GM12878 (cell line): ENCODE measurements around the gene RPE65. TPM values are rescaled to one million over a fixed set of nuclear protein-coding genes. Genes with fewer than 3 reads are reported as not detected.

ENCODE experiments used
- ATAC-seq: fragments of 200-7000 bp; cut with Tn5 transposase; 3 replicates; pipeline ENCODE4 v1.9.1; 2020; ENCODE audit warnings: mild to moderate bottlenecking, moderate library complexity
- BruUV-seq: library from RNA; stranded (reverse); fragments of 400-500 nt; replicated peaks from 2 replicates; lab custom pipeline; 2021; lab: Mats Ljungman, UMichigan
- CTCF ChIA-PET: fragments of 300-600 bp; sonication (Branson Sonifier 250); formaldehyde crosslinking; extraction: SDS; loops from one replicate; lab custom pipeline; 2021; ENCODE audit warnings: inconsistent platforms; lab: Yijun Ruan, JAX
- POLR2A ChIA-PET: fragments of 350-600 bp; formaldehyde crosslinking; extraction: SDS; loops from one replicate; lab custom pipeline; 2021; ENCODE audit warnings: inconsistent platforms; lab: Charles Lee
- RAD21 ChIA-PET: fragments of 300-600 bp; sonication (Branson Sonifier 250); formaldehyde crosslinking; loops from one replicate; lab custom pipeline; 2023; ENCODE audit warnings: antibody characterized with exemption; ENCODE audit not compliant: unreplicated experiment; lab: Charles Lee
- SMC1A ChIA-PET: fragments of 300-600 bp; sonication (Branson Sonifier 250); formaldehyde crosslinking; loops from one replicate; lab custom pipeline; 2023; ENCODE audit not compliant: unreplicated experiment, uncharacterized antibody; lab: Charles Lee
- DNase-seq: peaks from one replicate; pipeline ENCODE4 v3.0.0-alpha.2; 2011; ENCODE audit warnings: low read depth, low spot score
- FAIRE-seq: peaks from 3 replicates; lab custom pipeline; 2011; peaks lifted over from hg19 to GRCh38; lab: Jason Lieb, UNC
- H2AFZ ChIP-seq: 2 replicates; pipeline ENCODE4 v1.6.0; 2011; ENCODE audit warnings: low read depth, low read length, control low read depth; ENCODE audit not compliant: control insufficient read depth
- H3K27ac ChIP-seq: 2 replicates; pipeline ENCODE4 v1.5.1; 2011; ENCODE audit warnings: control low read depth; ENCODE audit not compliant: control insufficient read depth, insufficient read depth
- H3K27me3 ChIP-seq, 2 experiments: replicated peaks in 1 of 2; 2 replicates each; pipeline versions ENCODE4 v1.6.0 to v1.6.1; 2011; ENCODE audit warnings: low read length in 1 of 2; ENCODE audit not compliant: control insufficient read depth in 2 of 2, insufficient read depth in 2 of 2
- H3K36me3 ChIP-seq, 2 experiments: 2 replicates each; pipeline ENCODE4 v1.5.1; 2011; ENCODE audit warnings: low read length in 1 of 2; ENCODE audit not compliant: control insufficient read depth in 2 of 2, insufficient read depth in 2 of 2
- H3K4me1 ChIP-seq: 2 replicates; pipeline ENCODE4 v1.6.1; 2011; ENCODE audit warnings: mild to moderate bottlenecking, low read length, moderate library complexity, mixed read lengths; ENCODE audit not compliant: control insufficient read depth, insufficient read depth
- H3K4me2 ChIP-seq: 2 replicates; pipeline ENCODE4 v1.6.0; 2011; ENCODE audit warnings: control low read depth; ENCODE audit not compliant: control insufficient read depth, insufficient read depth
- H3K4me3 ChIP-seq: fragments of 200-600 bp; sonication (generic); 2 replicates; pipeline ENCODE4 v1.5.1; 2016
- H3K79me2 ChIP-seq: 2 replicates; pipeline ENCODE4 v1.6.0; 2011; ENCODE audit warnings: low read length; ENCODE audit not compliant: control insufficient read depth, insufficient read depth
- H3K9ac ChIP-seq: 2 replicates; pipeline ENCODE4 v1.8.0; 2011; ENCODE audit warnings: low read length, control low read depth, mixed read lengths; ENCODE audit not compliant: control insufficient read depth, insufficient read depth
- H3K9me3 ChIP-seq: replicated peaks from 3 replicates; pipeline ENCODE4 v1.5.1; 2011; ENCODE audit warnings: mild to moderate bottlenecking, low read length; ENCODE audit not compliant: control insufficient read depth, insufficient read depth
- H4K20me1 ChIP-seq: 2 replicates; pipeline ENCODE4 v1.6.0; 2011; ENCODE audit not compliant: control insufficient read depth, insufficient read depth
- CHD2 ChIP-seq: IDR thresholded peaks from 2 replicates; pipeline ENCODE4 v1.6.1; 2011; ENCODE audit warnings: low read depth, low read length, improper control_type of control experiment, borderline replicate concordance
- ELK1 ChIP-seq: IDR thresholded peaks from 2 replicates; pipeline ENCODE4 v1.6.1; 2012; ENCODE audit warnings: low read depth, low read length, improper control_type of control experiment
- NKRF ChIP-seq: fragments of 450-650 bp; conservative IDR thresholded peaks from 2 replicates; pipeline ENCODE4 v1.6.1; 2017; ENCODE audit warnings: mild to moderate bottlenecking, moderate library complexity
- ZNF217 ChIP-seq: fragments of 450-650 bp; IDR thresholded peaks from 2 replicates; pipeline ENCODE4 v1.6.1; 2017; ENCODE audit warnings: antibody characterized with exemption, mild to moderate bottlenecking
- WGBS: methylation state at CpG from one replicate; pipeline ENCODE4 v1.1.6; 2016; ENCODE audit warnings: low lambda C conversion rate; ENCODE audit not compliant: insufficient replicate concordance, insufficient coverage; ENCODE audit errors: missing lambda C conversion rate; 5-methylcytosine and 5-hydroxymethylcytosine counted together
- in situ Hi-C: fragments of 300-500 bp; cut with MboI; formaldehyde crosslinking; loops from 9 replicates; pipeline ENCODE4 v1.14.3; 2018; ENCODE audit warnings: mixed read lengths
- intact Hi-C: fragments of 100-400 bp; cut with micrococcal nuclease; formaldehyde crosslinking; loops from one replicate; pipeline ENCODE4 v1.14.2; 2022; ENCODE audit not compliant: unreplicated experiment
- polyA plus RNA-seq, 11 experiments: library from polyadenylated mRNA; depleted of rRNA in 4 of 11; unstranded in 6 of 11; stranded (reverse) in 5 of 11; fragments of >200 nt; fragmentation: Nextera tagmentation in 4 of 11; fragmentation: Illumina TruSeq in 1 of 11; extraction: Ambion mirVana in 4 of 11; extraction: Trizol in 1 of 11; gene quantifications; 1 replicate in 1 of 11; 2 replicates in 10 of 11; pipeline versions ENCODE4 v1.2.1 to v1.2.3, GENCODE V29; 2011 to 2016; ENCODE audit warnings: inconsistent platforms in 2 of 11, missing spikeins in 2 of 11, low read depth in 1 of 11
- total RNA-seq, 4 experiments: library from RNA; depleted of rRNA in 3 of 4; stranded (reverse); fragments of >200 nt in 3 of 4; fragmentation: Illumina TruSeq in 1 of 4; extraction: Trizol in 1 of 4; gene quantifications; 2 replicates each; pipeline versions ENCODE4 v1.2.1 to v1.2.3, GENCODE V29; 2013 to 2021
- TF ChIP-seq, protein P1 (sequence below), 3 experiments: IDR thresholded peaks in 2 of 3; conservative IDR thresholded peaks in 1 of 3; 2 replicates each; pipeline ENCODE4 v1.5.1; 2011; ENCODE audit warnings: low read depth in 3 of 3, low read length in 3 of 3, mild to moderate bottlenecking in 3 of 3, control low read depth in 2 of 3, moderate library complexity in 2 of 3, inconsistent platforms in 1 of 3, mixed read lengths in 1 of 3; ENCODE audit not compliant: control insufficient read depth in 2 of 3, insufficient read depth in 1 of 3; ENCODE audit errors: extremely low read depth in 1 of 3
- TF ChIP-seq, protein P2 (sequence below): fragments of 450-650 bp; IDR thresholded peaks from 2 replicates; pipeline ENCODE4 v1.6.1; 2017; ENCODE audit warnings: antibody characterized with exemption, mild to moderate bottlenecking, moderate library complexity

RPE65 gene
- total and polyA plus RNA-seq, 10 of the 15 experiments (the other 5 are each of a cell fraction or from before 2014, with no cell fraction given) = not detected

DNA sequence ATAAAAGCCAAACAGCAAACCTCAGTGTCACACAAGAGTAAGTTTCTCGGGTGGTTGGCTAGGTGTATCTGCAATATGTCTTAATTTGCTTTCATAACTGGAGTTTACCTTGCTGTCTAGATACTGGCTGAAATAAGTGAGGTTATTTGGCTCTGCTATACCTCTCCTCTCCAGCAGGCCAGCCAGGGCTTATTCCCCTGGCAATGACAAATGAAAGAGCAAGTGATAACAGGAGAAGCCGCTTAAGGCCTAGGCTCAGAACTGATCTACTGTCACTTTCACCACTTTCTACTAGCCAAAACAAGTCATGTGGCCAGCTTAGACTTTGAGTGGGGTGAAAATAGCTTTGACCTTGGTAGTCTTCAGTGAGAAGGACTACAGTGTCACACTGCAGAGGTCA is 4.8 kb upstream of the RPE65 start:
- H3K4me1 ChIP-seq = no peaks in the 10 kb centered on the region
- H3K4me2 ChIP-seq = no peak overlapping the region
- ChIA-PET RAD21 (no interaction called here), POLR2A (no interaction called here), CTCF (no interaction called here), SMC1A (no interaction called here)
- TF ChIP-seq ZNF217 (no peak), ELK1 (no peak), NKRF (no peak), CHD2 (no peak)
- TF ChIP-seq, protein P1, sequence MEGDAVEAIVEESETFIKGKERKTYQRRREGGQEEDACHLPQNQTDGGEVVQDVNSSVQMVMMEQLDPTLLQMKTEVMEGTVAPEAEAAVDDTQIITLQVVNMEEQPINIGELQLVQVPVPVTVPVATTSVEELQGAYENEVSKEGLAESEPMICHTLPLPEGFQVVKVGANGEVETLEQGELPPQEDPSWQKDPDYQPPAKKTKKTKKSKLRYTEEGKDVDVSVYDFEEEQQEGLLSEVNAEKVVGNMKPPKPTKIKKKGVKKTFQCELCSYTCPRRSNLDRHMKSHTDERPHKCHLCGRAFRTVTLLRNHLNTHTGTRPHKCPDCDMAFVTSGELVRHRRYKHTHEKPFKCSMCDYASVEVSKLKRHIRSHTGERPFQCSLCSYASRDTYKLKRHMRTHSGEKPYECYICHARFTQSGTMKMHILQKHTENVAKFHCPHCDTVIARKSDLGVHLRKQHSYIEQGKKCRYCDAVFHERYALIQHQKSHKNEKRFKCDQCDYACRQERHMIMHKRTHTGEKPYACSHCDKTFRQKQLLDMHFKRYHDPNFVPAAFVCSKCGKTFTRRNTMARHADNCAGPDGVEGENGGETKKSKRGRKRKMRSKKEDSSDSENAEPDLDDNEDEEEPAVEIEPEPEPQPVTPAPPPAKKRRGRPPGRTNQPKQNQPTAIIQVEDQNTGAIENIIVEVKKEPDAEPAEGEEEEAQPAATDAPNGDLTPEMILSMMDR (IDR thresholded peaks at IDR 0.05 in 2 of 3, conservative IDR thresholded peaks at IDR 0.05 in 1 of 3; ENCODE audit: control insufficient read depth in 2 of 3, extremely low read depth in 1 of 3, insufficient read depth in 1 of 3, low read depth in 3 of 3, low read length in 3 of 3) = peak in 1 of 3 experiments; percentile 3; a peak in 1 of 6 replicates
- TF ChIP-seq, protein P2, sequence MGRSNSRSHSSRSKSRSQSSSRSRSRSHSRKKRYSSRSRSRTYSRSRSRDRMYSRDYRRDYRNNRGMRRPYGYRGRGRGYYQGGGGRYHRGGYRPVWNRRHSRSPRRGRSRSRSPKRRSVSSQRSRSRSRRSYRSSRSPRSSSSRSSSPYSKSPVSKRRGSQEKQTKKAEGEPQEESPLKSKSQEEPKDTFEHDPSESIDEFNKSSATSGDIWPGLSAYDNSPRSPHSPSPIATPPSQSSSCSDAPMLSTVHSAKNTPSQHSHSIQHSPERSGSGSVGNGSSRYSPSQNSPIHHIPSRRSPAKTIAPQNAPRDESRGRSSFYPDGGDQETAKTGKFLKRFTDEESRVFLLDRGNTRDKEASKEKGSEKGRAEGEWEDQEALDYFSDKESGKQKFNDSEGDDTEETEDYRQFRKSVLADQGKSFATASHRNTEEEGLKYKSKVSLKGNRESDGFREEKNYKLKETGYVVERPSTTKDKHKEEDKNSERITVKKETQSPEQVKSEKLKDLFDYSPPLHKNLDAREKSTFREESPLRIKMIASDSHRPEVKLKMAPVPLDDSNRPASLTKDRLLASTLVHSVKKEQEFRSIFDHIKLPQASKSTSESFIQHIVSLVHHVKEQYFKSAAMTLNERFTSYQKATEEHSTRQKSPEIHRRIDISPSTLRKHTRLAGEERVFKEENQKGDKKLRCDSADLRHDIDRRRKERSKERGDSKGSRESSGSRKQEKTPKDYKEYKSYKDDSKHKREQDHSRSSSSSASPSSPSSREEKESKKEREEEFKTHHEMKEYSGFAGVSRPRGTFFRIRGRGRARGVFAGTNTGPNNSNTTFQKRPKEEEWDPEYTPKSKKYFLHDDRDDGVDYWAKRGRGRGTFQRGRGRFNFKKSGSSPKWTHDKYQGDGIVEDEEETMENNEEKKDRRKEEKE = no peak
- H3K27me3 ChIP-seq = no peaks in the 10 kb centered on the region
- no peaks in the 10 kb centered on the region for H3K9me3 ChIP-seq
- DNase-seq (no peak), ATAC-seq (peak; percentile 62), FAIRE-seq (no peak)
- in situ Hi-C loops = loop anchor here (25.0 kb wide), 1 partner anchor 1283 kb away; no protein-coding TSS in a partner anchor
- intact Hi-C loops = no loop called here
- no peaks in the 10 kb centered on the region for H3K79me2 ChIP-seq
- no peak overlapping the region for H3K9ac ChIP-seq
- BruUV-seq = no TSS peak
- no peak overlapping the region for H2AFZ ChIP-seq
- H3K4me3 ChIP-seq = no peak overlapping the region
- no peak overlapping the region for H3K27ac ChIP-seq
- no peaks in the 10 kb centered on the region for H3K36me3 ChIP-seq
- WGBS = 45% methylated on average over 2 of the region's 2 CpGs
- no peaks in the 10 kb centered on the region for H4K20me1 ChIP-seq
